Activated CD4-positive, alpha-beta T cell treated with anti-CD3 and anti-CD28 coated beads, Interleukin-2, amount 10 ng/mL, durations not matched to agents 7 days and 5 days (primary cell): ENCODE measurements around the gene LPIN2. TPM values are rescaled to one million over a fixed set of nuclear protein-coding genes. Genes with fewer than 3 reads are reported as not detected.

Experiments
- CTCF ChIA-PET: fragments of 350-600 bp; sonication (Branson Sonifier 250); formaldehyde crosslinking; loops from one replicate; lab custom pipeline; 2021; ENCODE audit warnings: antibody characterized with exemption; lab: Charles Lee
- POLR2A ChIA-PET: fragments of 350-600 bp; sonication (Branson Sonifier 250); formaldehyde crosslinking; loops from one replicate; lab custom pipeline; 2021; ENCODE audit warnings: antibody characterized with exemption; lab: Charles Lee
- DNase-seq: peaks from one replicate; pipeline ENCODE4 v3.0.0-alpha.2; 2020
- H3K27ac Mint-ChIP-seq: one replicate; pipeline ENCODE4 v1.8.0; 2021; ENCODE audit warnings: mild to moderate bottlenecking, moderate library complexity, mixed read lengths
- H3K27me3 Mint-ChIP-seq: one replicate; pipeline ENCODE4 v1.8.0; 2021; ENCODE audit warnings: mixed read lengths
- H3K36me3 Mint-ChIP-seq: one replicate; pipeline ENCODE4 v1.8.0; 2021; ENCODE audit warnings: low read depth, mixed read lengths
- H3K4me1 Mint-ChIP-seq: one replicate; pipeline ENCODE4 v1.8.0; 2021; ENCODE audit warnings: mixed read lengths
- H3K4me3 Mint-ChIP-seq: one replicate; pipeline ENCODE4 v1.8.0; 2021; ENCODE audit warnings: mild to moderate bottlenecking, moderate library complexity, mixed read lengths
- H3K9me3 Mint-ChIP-seq: one replicate; pipeline ENCODE4 v1.8.0; 2021; ENCODE audit warnings: mixed read lengths
- total RNA-seq, 2 experiments: library from RNA; stranded (reverse); gene quantifications; one replicate each; pipeline ENCODE4 v1.2.3, GENCODE V29; 2021

The LPIN2 gene
- total RNA-seq, 2 experiments from 2014 or later = 99.6 to 106 TPM

GRCh38 chr18:2964361-2965010, 48.5 kb downstream of the LPIN2 start:
- H3K4me3 Mint-ChIP-seq = peak overlapping the region; percentile 52
- peaks cover 87% of the 10 kb centered on the region for H3K4me1 Mint-ChIP-seq
- no peaks in the 10 kb centered on the region for H3K9me3 Mint-ChIP-seq
- ChIA-PET POLR2A (no interaction called here), CTCF (interaction anchor here (0.9 to 4.3 kb wide), 5 partner anchors 13 to 281 kb away, joined by 3 to 21 read pairs (median 4); no protein-coding TSS in a partner anchor)
- peak overlapping the region; percentile 97 for H3K27ac Mint-ChIP-seq
- DNase-seq = peak; percentile 45
- H3K36me3 Mint-ChIP-seq = peaks cover 60% of the 10 kb centered on the region
- H3K27me3 Mint-ChIP-seq = no peaks in the 10 kb centered on the region

Other genes starting within 250 kb of the LPIN2 start
- gene EMILIN2, start 166.1 kb downstream of the LPIN2 start, total RNA-seq = 10 to 100 TPM; 18.6 to 23.0 TPM
- 1 to 10 TPM in 1 of 2 experiments, under 1 TPM in 1; 0.71 to 2.1 TPM for gene MYOM1, start 206.8 kb upstream of the LPIN2 start, total RNA-seq
- 1,000 to 10,000 TPM in 1 of 2 experiments, 100 to 1,000 TPM in 1; 944 to 1,045 TPM for gene MYL12A, start 234.7 kb upstream of the LPIN2 start, total RNA-seq
- 100 to 1,000 TPM; 351 to 395 TPM for gene MYL12B, start 249.0 kb upstream of the LPIN2 start, total RNA-seq